CD14-positive monocyte (primary cell): ENCODE measurements around the gene TMCO4. TPM values are rescaled to one million over a fixed set of nuclear protein-coding genes. Genes with fewer than 3 reads are reported as not detected.

ENCODE experiments used
- DNase-seq, 3 donors: peaks; one replicate each; pipeline ENCODE4 v3.0.0-alpha.2; 2011 to 2022
- H2AFZ ChIP-seq: 2 replicates; pipeline ENCODE4 v1.6.0; 2012; ENCODE audit warnings: mild to moderate bottlenecking, low read depth, low read length, inconsistent platforms; ENCODE audit not compliant: insufficient read depth, poor library complexity, severe bottlenecking
- H3K27ac ChIP-seq, 2 donors: 1 replicate in 1 of 2; 2 replicates in 1 of 2; pipeline ENCODE4 v1.5.1; 2012 to 2013; ENCODE audit warnings: low read length in 2 of 2, control low read depth in 1 of 2, inconsistent platforms in 1 of 2, low read depth in 1 of 2, mild to moderate bottlenecking in 1 of 2
- H3K27me3 ChIP-seq, 2 donors: one replicate each; pipeline versions ENCODE4 v1.6.0 to v1.6.1; 2011 to 2013; ENCODE audit warnings: low read length in 2 of 2; ENCODE audit not compliant: control insufficient read depth in 2 of 2, insufficient read depth in 2 of 2
- H3K36me3 ChIP-seq, 2 donors: replicated peaks in 1 of 2; 1 replicate in 1 of 2; 2 replicates in 1 of 2; pipeline versions ENCODE4 v1.5.1 to v1.6.1; 2012 to 2013; ENCODE audit warnings: low read length in 2 of 2, control low read depth in 1 of 2, inconsistent platforms in 1 of 2, mild to moderate bottlenecking in 1 of 2; ENCODE audit not compliant: insufficient read depth in 2 of 2, control insufficient read depth in 1 of 2
- H3K4me1 ChIP-seq, 2 donors: 1 replicate in 1 of 2; 2 replicates in 1 of 2; pipeline versions ENCODE4 v1.5.1 to v1.6.1; 2012 to 2013; ENCODE audit warnings: low read length in 2 of 2, control low read depth in 1 of 2, inconsistent platforms in 1 of 2, mild to moderate bottlenecking in 1 of 2, moderate library complexity in 1 of 2; ENCODE audit not compliant: insufficient read depth in 2 of 2, control insufficient read depth in 1 of 2
- H3K4me2 ChIP-seq: replicated peaks from 2 replicates; pipeline ENCODE3; 2012; ENCODE audit warnings: low read length, moderate library complexity, mild to moderate bottlenecking; ENCODE audit not compliant: poor library complexity, severe bottlenecking; ENCODE audit errors: extremely low read depth
- H3K4me3 ChIP-seq, 3 experiments: fragments of 200-600 bp in 1 of 3; sonication (generic) in 1 of 3; replicated peaks in 1 of 3; 1 replicate in 2 of 3; 2 replicates in 1 of 3; pipeline ENCODE4 v1.5.1; 2011 to 2013; ENCODE audit warnings: low read length in 3 of 3, mild to moderate bottlenecking in 3 of 3, control low read depth in 2 of 3, low read depth in 2 of 3, inconsistent platforms in 1 of 3, moderate library complexity in 1 of 3
- H3K79me2 ChIP-seq: 2 replicates; pipeline ENCODE4 v1.6.0; 2012; ENCODE audit warnings: mild to moderate bottlenecking, control low read depth, inconsistent platforms, low read length, moderate library complexity; ENCODE audit not compliant: insufficient read depth
- H3K9ac ChIP-seq: 2 replicates; pipeline ENCODE4 v1.6.0; 2017; ENCODE audit warnings: low read length, mild to moderate bottlenecking; ENCODE audit not compliant: insufficient read depth, poor library complexity, severe bottlenecking
- H3K9me3 ChIP-seq, 2 donors: replicated peaks in 1 of 2; 1 replicate in 1 of 2; 2 replicates in 1 of 2; pipeline versions ENCODE4 v1.5.1 to v1.6.1; 2012 to 2013; ENCODE audit warnings: low read length in 2 of 2, control low read depth in 1 of 2; ENCODE audit not compliant: control insufficient read depth in 1 of 2, insufficient read depth in 1 of 2
- H4K20me1 ChIP-seq: 2 replicates; pipeline ENCODE4 v1.6.0; 2012; ENCODE audit warnings: mild to moderate bottlenecking, low read length, control low read depth, moderate library complexity; ENCODE audit not compliant: insufficient read depth
- H3K27ac Mint-ChIP-seq, 7 donors: one replicate each; pipeline ENCODE4 v1.8.0; 2020; ENCODE audit warnings: mild to moderate bottlenecking in 7 of 7, mixed read lengths in 7 of 7, moderate library complexity in 6 of 7, inconsistent platforms in 2 of 7
- H3K27me3 Mint-ChIP-seq, 3 donors: one replicate each; pipeline ENCODE4 v1.8.0; 2021 to 2022; ENCODE audit warnings: low read depth in 3 of 3, mild to moderate bottlenecking in 3 of 3, mixed read lengths in 3 of 3, moderate library complexity in 3 of 3, inconsistent platforms in 1 of 3
- H3K36me3 Mint-ChIP-seq, 2 donors: one replicate each; pipeline ENCODE4 v1.8.0; 2020; ENCODE audit warnings: mixed read lengths in 2 of 2, inconsistent platforms in 1 of 2, mild to moderate bottlenecking in 1 of 2
- H3K4me1 Mint-ChIP-seq: one replicate; pipeline ENCODE4 v1.8.0; 2020; ENCODE audit warnings: mild to moderate bottlenecking, mixed read lengths
- H3K4me3 Mint-ChIP-seq, 2 donors: one replicate each; pipeline ENCODE4 v1.8.0; 2020; ENCODE audit warnings: mild to moderate bottlenecking in 2 of 2, mixed read lengths in 2 of 2, moderate library complexity in 1 of 2
- H3K9me3 Mint-ChIP-seq, 7 donors: one replicate each; pipeline ENCODE4 v1.8.0; 2020 to 2022; ENCODE audit warnings: mixed read lengths in 7 of 7, mild to moderate bottlenecking in 6 of 7, moderate library complexity in 6 of 7, inconsistent platforms in 2 of 7
- CTCF ChIP-seq: fragments of 200-600 bp; IDR thresholded peaks from one replicate; pipeline ENCODE4 v1.8.0; 2022; ENCODE audit warnings: antibody characterized with exemption, mild to moderate bottlenecking
- WGBS: methylation state at CpG from one replicate; pipeline ENCODE4 v1.1.5; 2013; ENCODE audit warnings: missing lambda C conversion rate; ENCODE audit not compliant: insufficient coverage; 5-methylcytosine and 5-hydroxymethylcytosine counted together
- intact Hi-C, 2 donors: fragments of 100-400 bp; cut with micrococcal nuclease; formaldehyde crosslinking; loops; one replicate each; pipeline versions ENCODE4 v1.15.0 to v1.15.1; 2023
- polyA plus RNA-seq, 3 donors: library from polyadenylated mRNA; depleted of rRNA in 1 of 3; unstranded in 2 of 3; stranded (reverse) in 1 of 3; fragments of 300-500 nt in 2 of 3; fragments of >200 nt in 1 of 3; fragmentation: Illumina TruSeq in 2 of 3; gene quantifications; 1 replicate in 2 of 3; 2 replicates in 1 of 3; pipeline ENCODE4 v1.2.3, GENCODE V29; 2012 to 2021

The TMCO4 gene
- polyA plus RNA-seq, 3 donors = 6.9 to 10.1 (median 7.9) TPM

- WGBS = no CpG with 5 or more reads among the region's 1 CpG
Observed at GRCh38 chr1:19687414-19687813, 112.3 kb downstream of the TMCO4 start.

GRCh38 chr1:19685994-19686393 is 113.7 kb downstream of the TMCO4 start:
- Mint-ChIP-seq H3K36me3 (peaks cover 44 to 46% of the 10 kb centered on the region in 2 donors), H3K27ac (no peak overlapping the region), H3K4me1 (no peaks in the 10 kb centered on the region), H3K9me3 (peaks cover 15 to 23% (median 21%) of the 10 kb centered on the region in 7 donors), H3K27me3 (peaks cover 0 to 2% (median 0%) of the 10 kb centered on the region in 3 donors), H3K4me3 (no peak overlapping the region)
- no peak overlapping the region for H3K9ac ChIP-seq
- H3K27me3 ChIP-seq = no peaks in the 10 kb centered on the region
- H4K20me1 ChIP-seq = no peaks in the 10 kb centered on the region
- H3K4me2 ChIP-seq = no peak overlapping the region
- no peak for DNase-seq
- peaks cover 14 to 21% of the 10 kb centered on the region in 2 donors for H3K9me3 ChIP-seq
- no peak overlapping the region for H3K27ac ChIP-seq
- H3K79me2 ChIP-seq = no peaks in the 10 kb centered on the region
- no peaks in the 10 kb centered on the region for H3K4me1 ChIP-seq
- H2AFZ ChIP-seq = no peak overlapping the region
- no peak overlapping the region for H3K4me3 ChIP-seq
- 83% methylated on average over 5 of the region's 9 CpGs for WGBS
- no peak for TF ChIP-seq CTCF
- H3K36me3 ChIP-seq = peaks cover 8 to 49% of the 10 kb centered on the region in 2 donors
- intact Hi-C loops = no loop called here

More at GRCh38 chr1:19687414-19687813, 112.3 kb downstream of the TMCO4 start:
- DNase-seq = no peak
- Mint-ChIP-seq H3K36me3 (peaks cover 52 to 53% of the 10 kb centered on the region in 2 donors), H3K9me3 (peaks cover 18 to 32% (median 27%) of the 10 kb centered on the region in 7 donors), H3K27me3 (peaks cover 0 to 2% (median 0%) of the 10 kb centered on the region in 3 donors), H3K4me3 (no peak overlapping the region), H3K27ac (peak overlapping the region in 1 of 7 donors; percentile 58), H3K4me1 (no peaks in the 10 kb centered on the region)
- Histone ChIP-seq H3K27ac (no peak overlapping the region), H3K9me3 (peaks cover 14 to 26% of the 10 kb centered on the region in 2 donors), H3K79me2 (no peaks in the 10 kb centered on the region), H3K4me2 (no peak overlapping the region), H3K4me3 (no peak overlapping the region), H3K36me3 (peaks cover 17 to 57% of the 10 kb centered on the region in 2 donors), H3K4me1 (no peaks in the 10 kb centered on the region), H2AFZ (no peak overlapping the region), H4K20me1 (no peaks in the 10 kb centered on the region), H3K9ac (no peak overlapping the region), H3K27me3 (no peaks in the 10 kb centered on the region)
- intact Hi-C loops = no loop called here
- TF ChIP-seq CTCF = no peak
